LNCAP (cell line): ENCODE measurements around the gene GALNT6.

Experiments
- TF ChIP-seq, protein P1 (sequence below): fragments of 450-650 bp; IDR thresholded peaks from 2 replicates; pipeline ENCODE4 v1.5.1; 2017; ENCODE audit warnings: mild to moderate bottlenecking

GALNT6 gene

DNA sequence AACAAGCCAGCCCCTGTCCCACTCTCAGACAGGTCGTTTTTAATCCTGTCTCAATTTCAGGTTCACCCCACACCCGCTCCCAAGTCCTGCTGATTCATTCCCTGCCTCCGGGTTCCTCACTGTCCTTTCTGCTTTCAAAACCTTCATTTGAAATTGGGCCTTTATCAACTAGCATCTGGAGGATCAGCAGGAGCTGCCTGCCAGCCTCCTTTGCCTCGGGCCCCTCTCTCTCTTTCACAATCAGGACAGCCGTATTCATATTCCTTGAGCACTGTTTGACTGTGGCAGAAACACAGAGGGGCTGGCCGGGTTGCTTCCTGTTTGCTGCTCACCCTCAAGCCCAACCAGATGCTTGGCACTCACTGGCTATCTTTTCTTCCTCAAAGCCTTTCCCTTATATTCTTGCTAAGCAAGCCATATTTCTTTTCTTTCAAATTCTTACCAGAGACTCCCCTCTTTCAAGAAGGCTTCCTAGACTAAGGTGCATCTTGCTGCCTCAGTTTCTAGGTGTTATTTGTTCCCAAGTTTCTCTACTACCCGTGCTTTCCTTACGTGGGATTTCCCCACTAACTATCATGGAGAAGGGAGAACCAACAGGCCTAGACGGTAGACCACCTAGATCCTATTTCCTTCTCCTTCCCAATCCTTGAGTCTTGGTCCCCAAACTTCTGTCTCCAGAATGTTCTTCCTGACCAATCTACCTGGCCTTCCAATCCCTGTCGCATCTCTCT is 3.0 kb downstream of the GALNT6 start:
- TF ChIP-seq, protein P1, sequence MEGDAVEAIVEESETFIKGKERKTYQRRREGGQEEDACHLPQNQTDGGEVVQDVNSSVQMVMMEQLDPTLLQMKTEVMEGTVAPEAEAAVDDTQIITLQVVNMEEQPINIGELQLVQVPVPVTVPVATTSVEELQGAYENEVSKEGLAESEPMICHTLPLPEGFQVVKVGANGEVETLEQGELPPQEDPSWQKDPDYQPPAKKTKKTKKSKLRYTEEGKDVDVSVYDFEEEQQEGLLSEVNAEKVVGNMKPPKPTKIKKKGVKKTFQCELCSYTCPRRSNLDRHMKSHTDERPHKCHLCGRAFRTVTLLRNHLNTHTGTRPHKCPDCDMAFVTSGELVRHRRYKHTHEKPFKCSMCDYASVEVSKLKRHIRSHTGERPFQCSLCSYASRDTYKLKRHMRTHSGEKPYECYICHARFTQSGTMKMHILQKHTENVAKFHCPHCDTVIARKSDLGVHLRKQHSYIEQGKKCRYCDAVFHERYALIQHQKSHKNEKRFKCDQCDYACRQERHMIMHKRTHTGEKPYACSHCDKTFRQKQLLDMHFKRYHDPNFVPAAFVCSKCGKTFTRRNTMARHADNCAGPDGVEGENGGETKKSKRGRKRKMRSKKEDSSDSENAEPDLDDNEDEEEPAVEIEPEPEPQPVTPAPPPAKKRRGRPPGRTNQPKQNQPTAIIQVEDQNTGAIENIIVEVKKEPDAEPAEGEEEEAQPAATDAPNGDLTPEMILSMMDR: no peak

DNA sequence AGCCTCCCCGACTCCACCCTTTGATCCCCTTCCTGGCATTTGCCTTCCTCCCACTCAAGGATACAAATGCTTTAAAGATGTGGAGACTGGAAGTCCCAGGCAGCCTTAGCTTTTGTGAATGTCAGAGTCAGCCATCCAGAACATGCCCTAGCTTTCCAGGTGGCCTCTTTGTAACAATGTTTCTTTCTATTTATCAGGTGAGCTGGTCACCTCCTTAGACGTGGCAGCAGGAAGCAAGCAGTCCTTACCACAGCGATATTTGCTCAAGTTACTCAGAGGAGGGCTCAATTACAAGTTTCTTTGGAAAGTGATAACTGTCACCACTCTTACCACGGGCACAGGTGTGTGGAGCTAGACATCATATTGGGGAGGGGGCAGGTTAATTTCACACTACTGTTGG is 4.9 kb downstream of the GALNT6 start:
- TF ChIP-seq, protein P1: no peak

DNA sequence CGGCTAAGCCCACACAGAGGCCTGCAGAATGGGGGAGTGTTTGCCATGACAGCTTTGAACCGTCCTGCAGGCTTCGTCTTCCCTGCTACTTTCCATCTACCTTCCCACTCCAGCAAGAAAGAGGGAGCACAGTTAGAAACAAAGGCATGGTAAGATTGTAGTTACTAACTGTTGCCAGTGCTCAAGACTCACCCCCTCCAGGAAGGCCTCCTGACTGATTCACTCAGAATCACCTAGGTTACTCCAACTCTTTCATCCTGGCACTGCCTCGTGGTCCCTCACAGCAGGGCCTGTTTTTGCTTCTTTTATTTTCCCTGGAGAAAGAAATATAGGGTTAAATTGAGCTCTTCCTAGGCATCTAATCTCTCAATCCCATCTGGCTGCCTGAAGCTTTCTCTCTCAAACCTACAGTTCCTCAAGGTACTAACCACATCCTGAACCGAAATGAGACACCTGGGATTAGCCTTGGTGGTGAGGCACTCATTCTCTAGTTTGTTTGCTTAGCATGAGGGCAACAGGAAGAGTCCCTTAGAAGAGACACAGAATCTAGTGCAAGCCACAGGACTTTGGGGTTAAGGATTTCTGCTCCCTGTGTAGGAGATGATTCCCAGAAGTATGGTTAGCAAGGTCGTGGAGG is 7.8 kb downstream of the GALNT6 start:
- TF ChIP-seq, protein P1: no peak

DNA sequence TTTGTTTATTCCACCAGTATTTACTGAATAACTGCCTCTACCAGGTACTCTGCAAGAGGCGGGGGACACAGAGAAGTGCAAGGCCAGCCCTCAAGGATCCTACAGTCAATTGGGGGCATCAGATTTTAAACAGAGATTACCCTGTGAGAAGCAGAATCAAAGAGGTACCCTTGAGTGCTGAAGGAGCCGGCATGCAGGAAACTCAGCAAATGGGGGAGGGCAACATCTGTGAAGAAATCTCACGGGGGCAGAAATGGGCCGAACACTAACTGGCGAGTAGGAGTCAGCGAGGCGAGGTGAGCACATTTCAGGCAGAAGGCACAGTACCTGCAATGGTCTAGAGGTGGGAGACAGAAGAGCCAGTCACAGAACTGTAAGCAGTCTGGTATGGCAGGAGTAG is 9.0 kb downstream of the GALNT6 start:
- TF ChIP-seq, protein P1: no peak

DNA sequence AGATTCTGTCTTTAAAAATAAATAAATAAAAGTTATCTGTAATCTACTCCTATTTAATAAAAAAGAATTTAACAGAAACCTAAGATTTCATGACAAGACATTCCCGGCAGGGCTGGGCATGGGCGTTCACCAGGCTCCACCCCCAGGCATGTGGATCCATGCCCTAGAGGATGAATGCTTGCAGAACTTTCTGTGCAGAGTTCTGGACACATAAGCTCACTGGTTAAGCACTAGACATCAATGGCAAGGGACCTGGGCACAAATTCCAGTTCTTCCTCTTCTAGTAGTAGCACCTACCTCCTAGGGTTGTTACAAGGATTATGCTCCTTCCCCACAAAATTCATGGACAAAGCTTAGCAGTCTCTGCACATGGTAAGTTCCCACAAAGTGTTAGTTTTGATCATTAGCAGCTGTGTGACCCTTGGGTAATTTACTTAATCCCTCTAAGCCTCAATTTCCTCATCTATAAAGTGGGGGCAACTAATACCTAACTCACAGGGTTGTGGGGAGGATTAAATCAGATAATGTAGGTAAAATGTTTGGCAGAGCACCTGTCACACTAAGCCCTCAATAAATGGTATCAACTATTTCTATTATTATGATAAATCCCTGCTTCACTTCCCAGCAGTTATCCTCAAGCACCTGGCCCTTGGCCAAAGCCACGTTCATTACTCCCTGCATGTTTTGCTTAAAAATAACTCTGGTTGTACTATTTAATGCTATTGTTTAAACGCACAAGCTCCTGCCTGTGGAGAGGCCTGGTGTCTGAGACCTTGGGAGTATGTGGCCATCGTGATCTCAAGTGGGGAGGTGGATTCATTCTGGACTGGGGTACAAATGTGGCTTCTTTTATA is 9.8 kb downstream of the GALNT6 start:
- TF ChIP-seq, protein P1: no peak

DNA sequence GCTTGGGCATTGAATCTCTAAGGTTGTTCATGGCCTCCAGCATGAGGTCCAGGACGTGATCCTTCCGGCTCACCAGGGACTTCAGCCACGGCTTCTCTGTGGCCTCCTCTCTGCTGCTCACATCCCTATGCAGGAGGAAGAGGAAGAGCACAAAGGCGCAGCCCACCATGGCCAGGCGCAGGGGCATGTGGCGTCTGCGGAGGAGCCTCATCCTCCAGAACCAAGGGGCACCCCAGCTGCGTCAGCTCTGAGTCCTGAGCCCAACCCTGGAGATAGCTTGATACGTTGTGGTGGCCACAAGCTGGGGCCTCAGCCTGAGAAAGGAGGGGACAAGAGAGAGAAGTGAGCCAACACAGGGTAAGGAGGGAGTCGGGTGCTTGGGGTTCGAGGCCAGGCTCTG is 11.6 kb downstream of the GALNT6 start:
- TF ChIP-seq, protein P1: no peak

DNA sequence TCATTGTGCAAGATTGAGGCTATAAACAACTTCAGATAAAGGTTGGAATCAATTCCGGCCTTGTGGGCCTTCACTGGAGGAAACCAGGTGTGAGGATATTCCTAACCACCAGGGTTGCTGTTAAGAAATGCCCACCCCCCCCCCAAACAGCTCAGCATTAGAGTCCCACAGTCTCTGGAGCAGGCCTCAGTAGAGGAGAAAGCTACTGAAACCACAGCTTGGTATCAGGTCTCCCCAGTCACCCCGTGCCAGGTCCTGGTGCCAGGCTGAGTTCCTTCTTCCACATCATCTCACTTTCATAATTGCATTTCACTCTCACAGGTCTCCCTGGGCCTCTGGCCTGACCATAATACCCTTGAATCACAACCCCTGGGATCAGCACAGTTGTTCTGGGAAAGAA is 12.5 kb downstream of the GALNT6 start:
- TF ChIP-seq, protein P1: no peak
